H1 (cell line): ENCODE measurements around the gene TP53BP2. TPM values are rescaled to one million over a fixed set of nuclear protein-coding genes. Genes with fewer than 3 reads are reported as not detected.

Experiments used
- CTCF ChIA-PET: fragments of 300-600 bp; sonication (Branson Sonifier 250); formaldehyde crosslinking; loops from one replicate; lab custom pipeline; 2021; ENCODE audit not compliant: partially characterized antibody; lab: Charles Lee
- POLR2A ChIA-PET: fragments of 300-600 bp; sonication (Branson Sonifier 250); formaldehyde crosslinking; loops from one replicate; lab custom pipeline; 2021; ENCODE audit warnings: inconsistent platforms; ENCODE audit not compliant: partially characterized antibody; lab: Charles Lee
- DNase-seq, 2 experiments: peaks; one replicate each; pipeline versions ENCODE4 v3.0.0 to v3.0.0-alpha.2; 2010 to 2022; ENCODE audit warnings: low spot score in 2 of 2, low read depth in 1 of 2, mixed read lengths in 1 of 2
- FAIRE-seq: peaks from 2 replicates; lab custom pipeline; 2011; peaks lifted over from hg19 to GRCh38; lab: Jason Lieb, UNC
- H2AFZ ChIP-seq: 2 replicates; pipeline ENCODE4 v1.8.1; 2012; ENCODE audit warnings: low read length, inconsistent platforms
- H2AK5ac ChIP-seq: 2 replicates; pipeline ENCODE4 v1.6.1; 2013; ENCODE audit warnings: low read depth, low read length
- H2BK120ac ChIP-seq: replicated peaks from 2 replicates; pipeline ENCODE3; 2013; ENCODE audit warnings: low read depth, low read length, inconsistent platforms
- H2BK12ac ChIP-seq: 2 replicates; pipeline ENCODE4 v1.6.1; 2013; ENCODE audit warnings: low read depth, low read length
- H2BK15ac ChIP-seq: 2 replicates; pipeline ENCODE4 v1.6.1; 2013; ENCODE audit warnings: low read length
- H2BK20ac ChIP-seq: 2 replicates; pipeline ENCODE4 v1.6.1; 2013; ENCODE audit warnings: low read length
- H2BK5ac ChIP-seq: 2 replicates; pipeline ENCODE4 v1.6.1; 2013; ENCODE audit warnings: low read depth, low read length
- H3K14ac ChIP-seq: 2 replicates; pipeline ENCODE4 v1.6.1; 2013; ENCODE audit warnings: inconsistent platforms; ENCODE audit not compliant: insufficient read length
- H3K18ac ChIP-seq: 2 replicates; pipeline ENCODE4 v1.6.1; 2013; ENCODE audit warnings: low read length; ENCODE audit errors: extremely low read depth
- H3K23ac ChIP-seq: 2 replicates; pipeline ENCODE4 v1.6.1; 2013; ENCODE audit warnings: inconsistent platforms; ENCODE audit not compliant: insufficient read length
- H3K23me2 ChIP-seq: 2 replicates; pipeline ENCODE4 v1.6.1; 2013; ENCODE audit warnings: low read depth, low read length
- H3K27ac ChIP-seq: 2 replicates; pipeline ENCODE4 v1.6.1; 2011; ENCODE audit warnings: low read depth, low read length, inconsistent platforms
- H3K27me3 ChIP-seq, 4 experiments: replicated peaks in 1 of 4; 1 replicate in 1 of 4; 2 replicates in 3 of 4; pipeline versions ENCODE4 v1.6.1 to v1.8.1; 2011 to 2013; ENCODE audit warnings: low read length in 3 of 4, mild to moderate bottlenecking in 3 of 4, inconsistent platforms in 2 of 4, mixed read lengths in 2 of 4, moderate library complexity in 1 of 4; ENCODE audit not compliant: control insufficient read depth in 3 of 4, insufficient read depth in 3 of 4; ENCODE audit errors: extremely low read depth in 1 of 4
- H3K36me3 ChIP-seq, 4 experiments: 2 replicates each; pipeline versions ENCODE4 v1.6.1 to v1.8.1; 2011 to 2013; ENCODE audit warnings: mild to moderate bottlenecking in 4 of 4, low read length in 3 of 4, moderate library complexity in 2 of 4, control low read depth in 1 of 4, inconsistent platforms in 1 of 4; ENCODE audit not compliant: insufficient read depth in 4 of 4, control insufficient read depth in 2 of 4
- H3K4ac ChIP-seq: replicated peaks from 2 replicates; pipeline ENCODE3; 2013; ENCODE audit warnings: low read length, low read depth, mixed read lengths, inconsistent platforms; ENCODE audit not compliant: insufficient read length
- H3K4me1 ChIP-seq, 4 experiments: replicated peaks in 1 of 4; 1 replicate in 1 of 4; 2 replicates in 3 of 4; pipeline versions ENCODE4 v1.6.1 to v1.8.1; 2011 to 2013; ENCODE audit warnings: low read length in 3 of 4, inconsistent platforms in 2 of 4, mixed read lengths in 1 of 4; ENCODE audit not compliant: insufficient read depth in 4 of 4, control insufficient read depth in 3 of 4
- H3K4me2 ChIP-seq, 2 experiments: 2 replicates each; pipeline versions ENCODE4 v1.6.1 to v1.8.1; 2011 to 2013; ENCODE audit warnings: low read depth in 2 of 2, low read length in 2 of 2, control low read depth in 1 of 2, inconsistent platforms in 1 of 2, mild to moderate bottlenecking in 1 of 2; ENCODE audit not compliant: insufficient read depth in 1 of 2
- H3K4me3 ChIP-seq, 4 experiments: fragments of 200-600, 300-600 bp in 1 of 4; sonication (generic), shearing (Covaris generic), sonication (Bioruptor Twin) in 1 of 4; 2 replicates each; pipeline versions ENCODE4 v1.5.1 to v1.8.1; 2011 to 2016; ENCODE audit warnings: low read length in 4 of 4, low read depth in 3 of 4, control low read depth in 2 of 4, inconsistent platforms in 2 of 4, mild to moderate bottlenecking in 2 of 4, mixed read lengths in 1 of 4, moderate library complexity in 1 of 4; ENCODE audit not compliant: insufficient read depth in 2 of 4; ENCODE audit errors: extremely low read depth in 1 of 4
- H3K56ac ChIP-seq: replicated peaks from 2 replicates; pipeline ENCODE3; 2013; ENCODE audit warnings: low read depth, mild to moderate bottlenecking, mixed read lengths, low read length, inconsistent platforms; ENCODE audit not compliant: insufficient read length
- H3K79me1 ChIP-seq: 2 replicates; pipeline ENCODE4 v1.6.1; 2013; ENCODE audit warnings: low read depth, low read length, control low read depth
- H3K79me2 ChIP-seq, 2 experiments: 2 replicates each; pipeline versions ENCODE4 v1.6.1 to v1.8.1; 2012 to 2013; ENCODE audit warnings: low read length in 2 of 2, mild to moderate bottlenecking in 2 of 2, inconsistent platforms in 1 of 2; ENCODE audit not compliant: insufficient read depth in 2 of 2, control insufficient read depth in 1 of 2
- H3K9ac ChIP-seq, 4 experiments: replicated peaks in 1 of 4; 1 replicate in 1 of 4; 2 replicates in 3 of 4; pipeline versions ENCODE4 v1.6.1 to v1.8.1; 2011 to 2013; ENCODE audit warnings: low read depth in 3 of 4, low read length in 3 of 4, control low read depth in 2 of 4, mild to moderate bottlenecking in 2 of 4, moderate library complexity in 2 of 4, inconsistent platforms in 1 of 4; ENCODE audit errors: extremely low read depth in 1 of 4
- H3K9me3 ChIP-seq, 2 experiments: 2 replicates each; pipeline versions ENCODE4 v1.6.1 to v1.8.1; 2012 to 2013; ENCODE audit warnings: mild to moderate bottlenecking in 2 of 2, moderate library complexity in 2 of 2, control low read depth in 1 of 2, inconsistent platforms in 1 of 2, low read depth in 1 of 2, low read length in 1 of 2, mixed read lengths in 1 of 2; ENCODE audit not compliant: insufficient read depth in 2 of 2
- H4K20me1 ChIP-seq, 2 experiments: replicated peaks in 1 of 2; 2 replicates each; pipeline versions ENCODE3 to v1.8.1; 2011 to 2013; ENCODE audit warnings: inconsistent platforms in 2 of 2, low read length in 2 of 2, mild to moderate bottlenecking in 1 of 2; ENCODE audit not compliant: insufficient read depth in 2 of 2, control insufficient read depth in 1 of 2
- H4K5ac ChIP-seq: 2 replicates; pipeline ENCODE4 v1.6.1; 2013; ENCODE audit warnings: low read length, low read depth, mixed read lengths, inconsistent platforms; ENCODE audit not compliant: insufficient read length
- H4K8ac ChIP-seq: 2 replicates; pipeline ENCODE4 v1.8.0; 2013; ENCODE audit warnings: mild to moderate bottlenecking, moderate library complexity, low read length, inconsistent platforms; ENCODE audit not compliant: insufficient read depth; ENCODE audit errors: extremely low read depth
- H4K91ac ChIP-seq: replicated peaks from 2 replicates; pipeline ENCODE3; 2013; ENCODE audit warnings: low read length, mixed read lengths, inconsistent platforms; ENCODE audit not compliant: insufficient read length
- CHD1 ChIP-seq: IDR thresholded peaks from 2 replicates; pipeline ENCODE4 v1.6.1; 2012; ENCODE audit warnings: low read depth, low read length, improper control_type of control experiment
- GABPA ChIP-seq: IDR thresholded peaks from 2 replicates; pipeline ENCODE4 v1.6.1; 2011; ENCODE audit warnings: mild to moderate bottlenecking, low read length, moderate library complexity, borderline replicate concordance; ENCODE audit not compliant: insufficient read depth
- MAFK ChIP-seq: IDR thresholded peaks from 2 replicates; pipeline ENCODE4 v1.6.1; 2012; ENCODE audit warnings: low read depth, mild to moderate bottlenecking, improper control_type of control experiment, low read length
- POLR2A ChIP-seq, 2 experiments: IDR thresholded peaks; 1 replicate in 1 of 2; 2 replicates in 1 of 2; pipeline ENCODE4 v1.6.1; 2011; ENCODE audit warnings: low read depth in 2 of 2, low read length in 2 of 2, mild to moderate bottlenecking in 2 of 2; ENCODE audit errors: control extremely low read depth in 1 of 2
- SIN3A ChIP-seq, 2 experiments: IDR thresholded peaks in 1 of 2; conservative IDR thresholded peaks in 1 of 2; 2 replicates each; pipeline ENCODE4 v1.6.1; 2011 to 2012; ENCODE audit warnings: low read length in 2 of 2, improper control_type of control experiment in 1 of 2, low read depth in 1 of 2, mild to moderate bottlenecking in 1 of 2
- SP1 ChIP-seq: IDR thresholded peaks from 2 replicates; pipeline ENCODE4 v1.6.1; 2011; ENCODE audit warnings: low read depth, low read length
- SP4 ChIP-seq: IDR thresholded peaks from 2 replicates; pipeline ENCODE4 v1.6.1; 2012; ENCODE audit warnings: low read length, inconsistent platforms
- TAF7 ChIP-seq: optimal IDR thresholded peaks from 2 replicates; pipeline ENCODE3; 2011; ENCODE audit warnings: low read depth, mild to moderate bottlenecking, inconsistent platforms, low read length, moderate library complexity, borderline replicate concordance
- WGBS, 2 experiments: shearing (Covaris generic) in 1 of 2; methylation state at CpG; one replicate each; pipeline versions ENCODE4 v1.1.6 to v1.1.7; 2013 to 2015; ENCODE audit warnings: low lambda C conversion rate in 2 of 2, mixed read lengths in 2 of 2, inconsistent platforms in 1 of 2, low coverage in 1 of 2, missing lambda C conversion rate in 1 of 2; ENCODE audit not compliant: insufficient replicate concordance in 2 of 2, insufficient coverage in 1 of 2, insufficient read length in 1 of 2; ENCODE audit errors: extremely low coverage in 1 of 2, missing lambda C conversion rate in 1 of 2; 5-methylcytosine and 5-hydroxymethylcytosine counted together
- polyA plus RNA-seq, 7 experiments: library from polyadenylated mRNA; depleted of rRNA in 3 of 7; stranded (reverse) in 5 of 7; unstranded in 2 of 7; fragments of >200 nt in 5 of 7; fragments of 200-250 nt in 2 of 7; gene quantifications; 1 replicate in 5 of 7; 2 replicates in 1 of 7; 4 replicates in 1 of 7; pipeline versions ENCODE4 v1.2.1 to v1.2.3, GENCODE V29; 2011 to 2013; ENCODE audit warnings: missing spikeins in 2 of 7, mixed read lengths in 2 of 7
- total RNA-seq: library from RNA; stranded (reverse); fragmentation: NEBNext Ultra II Directional; extraction: Animal tissue kit (Norgen Biotek cat#: 25700); gene quantifications from 2 replicates; pipeline ENCODE4 v1.2.1, GENCODE V29; 2021

TP53BP2 gene
- total and polyA plus RNA-seq, 2 of the 8 experiments (the other 6 are each of a cell fraction or from before 2014, with no cell fraction given): 18.0 to 38.7 TPM

GRCh38 chr1:223819730-223820514 lies 25.8 kb downstream of the TP53BP2 start:
- H3K79me1 ChIP-seq: peaks cover 12% of the 10 kb centered on the region
- H3K14ac ChIP-seq: no peak overlapping the region
- H3K56ac ChIP-seq: no peak overlapping the region
- peaks cover 0 to 3% (median 1%) of the 10 kb centered on the region in 4 experiments; a peak in 4 of 7 replicates for H3K4me1 ChIP-seq
- H3K23ac ChIP-seq: no peak overlapping the region
- H2BK5ac ChIP-seq: no peak overlapping the region
- H2BK20ac ChIP-seq: no peak overlapping the region
- H3K9me3 ChIP-seq: no peaks in the 10 kb centered on the region
- H2AK5ac ChIP-seq: no peak overlapping the region
- peaks cover 11 to 62% of the 10 kb centered on the region in 2 experiments for H3K79me2 ChIP-seq
- no peak overlapping the region for H3K9ac ChIP-seq
- H3K18ac ChIP-seq: no peak overlapping the region
- H4K91ac ChIP-seq: no peak overlapping the region
- H3K36me3 ChIP-seq: peaks cover 0 to 25% (median 5%) of the 10 kb centered on the region in 4 experiments; a peak in 5 of 8 replicates
- no peak overlapping the region for H2BK12ac ChIP-seq
- WGBS, 2 experiments: 95% methylated on average over 4 of the region's 4 CpGs; no CpG with 5 or more reads in 1 of the 2 experiments
- no peak overlapping the region for H4K5ac ChIP-seq
- H3K27ac ChIP-seq: no peak overlapping the region
- CTCF ChIA-PET: interaction anchor here (1.1 to 2.0 kb wide), 4 partner anchors 8 to 68 kb away, joined by 3 to 8 read pairs (median 3); partner anchors contain the start of gene TP53BP2
- no peak overlapping the region for H3K4ac ChIP-seq
- no peak for DNase-seq
- no peak overlapping the region for H2BK120ac ChIP-seq
- POLR2A ChIA-PET: interaction anchor here (2.2 kb wide), 1 partner anchor 26 kb away, joined by 9 read pairs; the partner anchor contains the start of gene TP53BP2
- peaks cover 6 to 12% of the 10 kb centered on the region in 2 experiments for H4K20me1 ChIP-seq
- no peak overlapping the region for H4K8ac ChIP-seq
- no peaks in the 10 kb centered on the region for H3K27me3 ChIP-seq
- H2BK15ac ChIP-seq: no peak overlapping the region
- H3K4me2 ChIP-seq: no peak overlapping the region
- no peak for FAIRE-seq
- no peak overlapping the region for H3K4me3 ChIP-seq
- TF ChIP-seq CHD1 (no peak), SP4 (no peak), SP1 (no peak), SIN3A (conservative IDR thresholded peaks at IDR 0.05 in 1 of 2, IDR thresholded peaks at IDR 0.05 in 1 of 2; ENCODE audit: low read depth in 1 of 2, low read length in 2 of 2) (no peak), GABPA (no peak), TAF7 (no peak), POLR2A (IDR thresholded peaks at IDR 0.05; ENCODE audit: control extremely low read depth in 1 of 2, low read depth in 2 of 2, low read length in 2 of 2) (no peak), MAFK (no peak)
- TF ChIP-seq, all 59 proteins: peak for 0
- H3K23me2 ChIP-seq: no peaks in the 10 kb centered on the region; the same call in 1 of the 2 replicates
- H2AFZ ChIP-seq: no peak overlapping the region
